ENCODE results near the gene TRAK2. TPM values are rescaled to one million over a fixed set of nuclear protein-coding genes. Genes with fewer than 3 reads are reported as not detected.
"Not testable (repeated sequence)": the region's sequence is repeated elsewhere in the genome, so short reads cannot be mapped to it uniquely, and the experiment has no call there.

The TRAK2 gene
- total RNA-seq, 1 experiment from 2014 or later, result 6.0 TPM

DNA sequence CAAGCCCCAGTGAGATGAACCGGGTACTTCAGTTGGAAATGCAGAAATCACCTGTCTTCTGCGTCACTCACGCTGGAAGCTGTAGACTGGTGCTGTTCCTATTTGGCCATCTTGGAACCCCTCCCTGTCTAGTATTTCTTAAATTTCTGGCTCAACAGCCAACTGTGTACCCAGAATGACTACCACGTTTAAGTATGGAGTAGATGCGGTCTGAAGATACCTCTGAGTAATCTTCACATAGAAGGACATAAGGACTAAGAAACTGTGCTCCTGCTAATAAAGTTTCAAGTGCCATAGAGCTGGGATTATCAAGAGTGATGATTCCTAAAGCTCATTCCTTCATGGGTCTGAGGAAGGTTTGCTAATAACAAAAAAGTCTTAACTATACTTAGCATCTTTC lies 20.4 kb downstream of the TRAK2 start:
- Histone ChIP-seq H3K4me3 (ENCODE audit: low read length) (no peak overlapping the region), H3K27ac (ENCODE audit: low read length) (no peak overlapping the region), H3K36me3 (ENCODE audit: insufficient read depth, low read length) (no peaks in the 10 kb centered on the region), H3K4me2 (ENCODE audit: low read depth, low read length, poor library complexity, severe bottlenecking) (no peak overlapping the region), H4K20me1 (ENCODE audit: insufficient read depth, low read depth, low read length) (peaks cover 4% of the 10 kb centered on the region), H3K9ac (ENCODE audit: low read length) (no peak overlapping the region), H3K79me2 (ENCODE audit: low read length) (no peaks in the 10 kb centered on the region), H2AFZ (ENCODE audit: low read length) (no peak overlapping the region), H3K9me3 (ENCODE audit: low read length) (no peaks in the 10 kb centered on the region), H3K9me2 (replicated peaks; ENCODE audit: insufficient read depth, low read length) (no peaks in the 10 kb centered on the region), H3K4me1 (ENCODE audit: low read length) (no peaks in the 10 kb centered on the region), H3K27me3 (ENCODE audit: low read length) (no peaks in the 10 kb centered on the region)
- no peak for DNase-seq

DNA sequence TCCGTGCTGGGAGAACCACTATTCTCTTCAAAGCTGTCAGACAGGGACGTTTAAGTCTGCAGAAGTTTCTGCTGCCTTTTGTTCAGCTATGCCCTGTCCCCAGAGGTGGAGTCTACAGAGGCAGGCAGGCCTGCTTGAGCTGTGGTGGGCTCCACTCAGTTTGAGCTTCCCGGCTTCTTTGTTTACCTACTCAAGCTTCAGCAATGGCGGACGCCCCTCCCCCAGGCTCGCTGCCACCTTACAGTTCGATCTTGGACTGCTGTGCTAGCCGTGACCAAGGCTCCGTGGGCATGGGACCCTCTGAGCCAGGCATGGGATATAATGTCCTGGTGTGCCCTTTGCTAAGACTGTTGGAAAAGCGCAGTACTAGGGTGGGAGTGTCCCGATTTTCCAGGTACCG lies 20.9 kb downstream of the TRAK2 start:
- not testable (repeated sequence) for H3K9me2 ChIP-seq (replicated peaks; ENCODE audit: insufficient read depth, low read length); DNase-seq; H4K20me1 ChIP-seq (ENCODE audit: insufficient read depth, low read depth, low read length); H3K27me3 ChIP-seq (ENCODE audit: low read length); H3K4me1 ChIP-seq (ENCODE audit: low read length); H3K36me3 ChIP-seq (ENCODE audit: insufficient read depth, low read length); H3K9me3 ChIP-seq (ENCODE audit: low read length); H3K79me2 ChIP-seq (ENCODE audit: low read length); H3K9ac ChIP-seq (ENCODE audit: low read length); H3K27ac ChIP-seq (ENCODE audit: low read length); H3K4me2 ChIP-seq (ENCODE audit: low read depth, low read length, poor library complexity, severe bottlenecking); H2AFZ ChIP-seq (ENCODE audit: low read length); H3K4me3 ChIP-seq (ENCODE audit: low read length)

DNA sequence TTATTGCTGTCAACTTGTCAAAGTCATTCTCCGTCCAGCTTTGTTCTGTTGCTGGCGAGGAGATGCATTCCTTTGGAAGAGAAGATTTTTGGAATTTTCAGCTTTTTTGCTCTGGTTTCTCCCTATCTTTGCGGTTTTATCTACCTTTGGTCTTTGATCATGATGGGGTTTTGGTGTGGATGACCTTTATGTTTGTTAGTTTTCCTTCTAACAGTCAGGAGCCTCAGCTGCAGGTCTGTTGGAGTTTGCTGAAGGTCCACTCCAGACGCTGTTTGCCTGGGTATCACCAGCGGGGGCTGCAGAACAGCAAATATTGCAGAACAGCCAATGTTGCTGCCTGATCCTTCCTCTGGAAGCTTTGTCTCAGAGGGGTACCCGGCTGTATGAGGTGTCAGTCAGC lies 21.4 kb downstream of the TRAK2 start:
- not testable (repeated sequence) for H3K4me1 ChIP-seq (ENCODE audit: low read length)

DNA sequence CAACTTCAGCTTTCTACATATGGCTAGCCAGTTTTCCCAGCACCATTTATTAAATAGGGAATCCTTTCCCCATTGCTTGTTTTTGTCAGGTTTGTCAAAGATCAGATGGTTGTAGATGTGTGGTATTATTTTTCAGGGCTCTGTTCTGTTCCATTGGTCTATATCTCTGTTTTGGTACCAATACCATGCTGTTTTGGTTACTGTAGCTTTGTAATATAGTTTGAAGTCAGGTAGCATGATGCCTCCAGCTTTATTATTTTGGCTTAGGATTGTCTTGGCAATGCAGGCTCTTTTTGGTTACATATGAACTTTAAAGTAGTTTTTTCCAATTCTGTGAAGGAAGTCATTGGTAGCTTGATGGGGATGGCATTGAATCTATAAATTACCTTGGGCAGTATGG lies 22.9 kb downstream of the TRAK2 start:
- H3K36me3 ChIP-seq (ENCODE audit: insufficient read depth, low read length); H3K4me1 ChIP-seq (ENCODE audit: low read length); H3K9me3 ChIP-seq (ENCODE audit: low read length); H3K79me2 ChIP-seq (ENCODE audit: low read length); DNase-seq; H3K27ac ChIP-seq (ENCODE audit: low read length); H4K20me1 ChIP-seq (ENCODE audit: insufficient read depth, low read depth, low read length); H3K4me2 ChIP-seq (ENCODE audit: low read depth, low read length, poor library complexity, severe bottlenecking); H3K9ac ChIP-seq (ENCODE audit: low read length); H3K27me3 ChIP-seq (ENCODE audit: low read length); H3K9me2 ChIP-seq (replicated peaks; ENCODE audit: insufficient read depth, low read length); H3K4me3 ChIP-seq (ENCODE audit: low read length); H2AFZ ChIP-seq (ENCODE audit: low read length): not testable (repeated sequence)

More for the DNA sequence above, 21.4 kb downstream of the TRAK2 start:
- not testable (repeated sequence) for H3K27ac ChIP-seq (ENCODE audit: low read length); H3K9me3 ChIP-seq (ENCODE audit: low read length); H3K36me3 ChIP-seq (ENCODE audit: insufficient read depth, low read length); H3K9ac ChIP-seq (ENCODE audit: low read length); H4K20me1 ChIP-seq (ENCODE audit: insufficient read depth, low read depth, low read length); H2AFZ ChIP-seq (ENCODE audit: low read length); H3K27me3 ChIP-seq (ENCODE audit: low read length); H3K9me2 ChIP-seq (replicated peaks; ENCODE audit: insufficient read depth, low read length); DNase-seq; H3K4me3 ChIP-seq (ENCODE audit: low read length); H3K4me2 ChIP-seq (ENCODE audit: low read depth, low read length, poor library complexity, severe bottlenecking); H3K79me2 ChIP-seq (ENCODE audit: low read length)

- H3K4me3 ChIP-seq (ENCODE audit: low read length), result no peak overlapping the region
- H3K79me2 ChIP-seq (ENCODE audit: low read length), result no peaks in the 10 kb centered on the region
- no peaks in the 10 kb centered on the region for H3K9me3 ChIP-seq (ENCODE audit: low read length)
- H3K27me3 ChIP-seq (ENCODE audit: low read length), result no peaks in the 10 kb centered on the region
- no peaks in the 10 kb centered on the region for H3K9me2 ChIP-seq (replicated peaks; ENCODE audit: insufficient read depth, low read length)
- H3K9ac ChIP-seq (ENCODE audit: low read length), result no peak overlapping the region
- no peak overlapping the region for H3K27ac ChIP-seq (ENCODE audit: low read length)
- H3K36me3 ChIP-seq (ENCODE audit: insufficient read depth, low read length), result no peaks in the 10 kb centered on the region
- no peaks in the 10 kb centered on the region for H3K4me1 ChIP-seq (ENCODE audit: low read length)
- H4K20me1 ChIP-seq (ENCODE audit: insufficient read depth, low read depth, low read length), result 0 out of 2 replicates have a peak, but pooled peaks cover 5% of the 10 kb centered on the region
- DNase-seq, result no peak
- no peak overlapping the region for H3K4me2 ChIP-seq (ENCODE audit: low read depth, low read length, poor library complexity, severe bottlenecking)
- H2AFZ ChIP-seq (ENCODE audit: low read length), result no peak overlapping the region
Measured at GRCh38 chr2:201425952-201426351, 25.3 kb downstream of the TRAK2 start.

GRCh38 chr2:201420442-201421113 lies 30.7 kb downstream of the TRAK2 start:
- Histone ChIP-seq H3K4me3 (ENCODE audit: low read length) (no peak overlapping the region), H3K79me2 (ENCODE audit: low read length) (no peaks in the 10 kb centered on the region), H3K9me3 (ENCODE audit: low read length) (no peaks in the 10 kb centered on the region), H3K4me2 (ENCODE audit: low read depth, low read length, poor library complexity, severe bottlenecking) (no peak overlapping the region), H3K27ac (ENCODE audit: low read length) (no peak overlapping the region), H3K4me1 (ENCODE audit: low read length) (no peaks in the 10 kb centered on the region), H3K9me2 (replicated peaks; ENCODE audit: insufficient read depth, low read length) (no peaks in the 10 kb centered on the region), H2AFZ (ENCODE audit: low read length) (no peak overlapping the region), H3K27me3 (ENCODE audit: low read length) (no peaks in the 10 kb centered on the region), H3K36me3 (ENCODE audit: insufficient read depth, low read length) (no peaks in the 10 kb centered on the region), H4K20me1 (ENCODE audit: insufficient read depth, low read depth, low read length) (no peaks in the 10 kb centered on the region), H3K9ac (ENCODE audit: low read length) (no peak overlapping the region)
- no peak for DNase-seq

DNA sequence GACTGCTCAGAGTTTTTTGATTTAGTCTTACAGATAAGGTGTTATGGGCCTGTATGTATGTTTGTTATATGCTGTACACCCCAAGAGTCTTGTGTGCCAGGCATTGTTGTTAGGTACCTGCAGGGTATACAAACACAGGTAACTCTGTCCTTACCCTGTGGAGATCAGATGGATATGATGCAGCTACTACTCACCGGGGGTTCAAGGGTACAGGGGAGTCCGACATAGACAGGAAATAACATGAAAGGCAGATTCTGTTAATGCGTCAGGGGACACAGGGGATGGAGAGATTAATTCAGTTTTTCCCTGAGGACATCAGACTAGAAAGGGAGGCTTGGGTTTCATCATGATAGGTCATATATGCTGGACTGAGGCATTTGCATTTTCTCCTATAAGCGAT lies 31.3 kb downstream of the TRAK2 start:
- Histone ChIP-seq H3K79me2 (ENCODE audit: low read length) (no peaks in the 10 kb centered on the region), H4K20me1 (ENCODE audit: insufficient read depth, low read depth, low read length) (no peaks in the 10 kb centered on the region), H3K36me3 (ENCODE audit: insufficient read depth, low read length) (no peaks in the 10 kb centered on the region), H3K4me2 (ENCODE audit: low read depth, low read length, poor library complexity, severe bottlenecking) (no peak overlapping the region), H3K27ac (ENCODE audit: low read length) (no peak overlapping the region), H3K9me2 (replicated peaks; ENCODE audit: insufficient read depth, low read length) (no peaks in the 10 kb centered on the region), H3K9ac (ENCODE audit: low read length) (no peak overlapping the region), H3K27me3 (ENCODE audit: low read length) (no peaks in the 10 kb centered on the region), H3K9me3 (ENCODE audit: low read length) (no peaks in the 10 kb centered on the region), H2AFZ (ENCODE audit: low read length) (no peak overlapping the region), H3K4me1 (ENCODE audit: low read length) (no peaks in the 10 kb centered on the region), H3K4me3 (ENCODE audit: low read length) (no peak overlapping the region)
- DNase-seq, result no peak

GRCh38 chr2:201419057-201419635 lies 32.1 kb downstream of the TRAK2 start:
- Histone ChIP-seq H3K4me1 (ENCODE audit: low read length) (peaks cover 5% of the 10 kb centered on the region), H3K79me2 (ENCODE audit: low read length) (no peaks in the 10 kb centered on the region), H3K27me3 (ENCODE audit: low read length) (no peaks in the 10 kb centered on the region), H3K4me2 (ENCODE audit: low read depth, low read length, poor library complexity, severe bottlenecking) (no peak overlapping the region), H4K20me1 (ENCODE audit: insufficient read depth, low read depth, low read length) (no peaks in the 10 kb centered on the region), H3K36me3 (ENCODE audit: insufficient read depth, low read length) (no peaks in the 10 kb centered on the region), H3K9me3 (ENCODE audit: low read length) (no peaks in the 10 kb centered on the region), H3K9ac (ENCODE audit: low read length) (no peak overlapping the region), H3K27ac (ENCODE audit: low read length) (no peak overlapping the region), H2AFZ (ENCODE audit: low read length) (no peak overlapping the region), H3K9me2 (replicated peaks; ENCODE audit: insufficient read depth, low read length) (no peaks in the 10 kb centered on the region), H3K4me3 (ENCODE audit: low read length) (no peak overlapping the region)
- no peak for DNase-seq

Data from Karpas-422 (cell line).